IMR-90 (cell line): ENCODE results near the gene TEX13D.

ENCODE experiments used
- BHLHE40 ChIP-seq: fragments of 150-350 bp; IDR thresholded peaks from 2 replicates; pipeline ENCODE4 v1.6.1; 2016; ENCODE audit warnings: mild to moderate bottlenecking, low read depth, low read length
- CEBPB ChIP-seq: IDR thresholded peaks from 2 replicates; pipeline ENCODE4 v1.6.1; 2012; ENCODE audit warnings: low read depth, low read length, improper control_type of control experiment
- CTCF ChIP-seq: conservative IDR thresholded peaks from 2 replicates; pipeline ENCODE4 v1.5.1; 2012; ENCODE audit warnings: mild to moderate bottlenecking, low read depth, low read length, improper control_type of control experiment
- MAFK ChIP-seq: IDR thresholded peaks from 2 replicates; pipeline ENCODE4 v1.6.1; 2012; ENCODE audit warnings: low read depth, low read length, improper control_type of control experiment
- POLR2A ChIP-seq: IDR thresholded peaks from 2 replicates; pipeline ENCODE4 v1.6.1; 2012; ENCODE audit warnings: mild to moderate bottlenecking, low read depth, low read length
- RFX5 ChIP-seq: IDR thresholded peaks from 2 replicates; pipeline ENCODE4 v1.8.0; 2012; ENCODE audit warnings: low read depth, mild to moderate bottlenecking, low read length, moderate library complexity
- SMC3 ChIP-seq: fragments of 150-350 bp; IDR thresholded peaks from 2 replicates; pipeline ENCODE4 v1.6.1; 2016; ENCODE audit warnings: low read depth, mild to moderate bottlenecking, antibody characterized with exemption, low read length, moderate library complexity
- USF2 ChIP-seq: fragments of 150-350 bp; IDR thresholded peaks from 2 replicates; pipeline ENCODE4 v1.6.1; 2017; ENCODE audit warnings: mild to moderate bottlenecking, antibody characterized with exemption, low read length, low read depth

- TF ChIP-seq POLR2A = no peak
- TF ChIP-seq CTCF = no peak
- no peak for TF ChIP-seq CEBPB
- TF ChIP-seq SMC3 = no peak
- TF ChIP-seq USF2 = no peak
- no peak for TF ChIP-seq RFX5
- no peak for TF ChIP-seq MAFK
- no peak for TF ChIP-seq BHLHE40
These were observed 5.5 kb downstream of the TEX13D start for GRCh38 chrX:124337916-124338315.
